Frontal cortex (tissue), 1 donor: ENCODE data around the gene FITM2. TPM values are rescaled to one million over a fixed set of nuclear protein-coding genes. Genes with fewer than 3 reads are reported as not detected.

Experiments used
- small RNA-seq: library from RNA; depleted of rRNA; stranded (forward); fragments of <200 nt; gene quantifications from one replicate; pipeline ENCODE3, GENCODE V24; 2014
- total RNA-seq: library from RNA; depleted of rRNA; stranded (reverse); fragments of >200 nt; gene quantifications from one replicate; pipeline ENCODE4 v1.2.3, GENCODE V29; 2014

FITM2 gene
- total RNA-seq, 1 donor from 2014 or later, result 9.8 TPM

Small RNA genes lying within 50 kb of the gene (small RNA-seq; reads per million reads assigned to genes)
- not detected for gene RF00019

Other genes starting within 250 kb of the FITM2 start
- gene JPH2, start 124.0 kb downstream of the FITM2 start, total RNA-seq, result under 0.01 TPM
- gene OSER1, start 100.4 kb downstream of the FITM2 start, total RNA-seq, result 39.9 TPM
- 131 TPM for gene GDAP1L1, start 63.9 kb downstream of the FITM2 start, total RNA-seq
- not detected for gene R3HDML, start 25.8 kb upstream of the FITM2 start, total RNA-seq
- gene HNF4A, start 44.5 kb upstream of the FITM2 start, total RNA-seq, result not detected
- gene TTPAL, start 164.7 kb upstream of the FITM2 start, total RNA-seq, result 7.3 TPM
- gene SERINC3, start 210.9 kb upstream of the FITM2 start, total RNA-seq, result 89.7 TPM